GM21529 (cell line): Measurements from ENCODE around the gene POLR3K.

ENCODE experiments used
- ATAC-seq: cut with Tn5 transposase; IDR thresholded peaks from one replicate; pipeline ENCODE4 v1.9.1; 2021; ENCODE audit not compliant: unreplicated experiment

The POLR3K gene

DNA sequence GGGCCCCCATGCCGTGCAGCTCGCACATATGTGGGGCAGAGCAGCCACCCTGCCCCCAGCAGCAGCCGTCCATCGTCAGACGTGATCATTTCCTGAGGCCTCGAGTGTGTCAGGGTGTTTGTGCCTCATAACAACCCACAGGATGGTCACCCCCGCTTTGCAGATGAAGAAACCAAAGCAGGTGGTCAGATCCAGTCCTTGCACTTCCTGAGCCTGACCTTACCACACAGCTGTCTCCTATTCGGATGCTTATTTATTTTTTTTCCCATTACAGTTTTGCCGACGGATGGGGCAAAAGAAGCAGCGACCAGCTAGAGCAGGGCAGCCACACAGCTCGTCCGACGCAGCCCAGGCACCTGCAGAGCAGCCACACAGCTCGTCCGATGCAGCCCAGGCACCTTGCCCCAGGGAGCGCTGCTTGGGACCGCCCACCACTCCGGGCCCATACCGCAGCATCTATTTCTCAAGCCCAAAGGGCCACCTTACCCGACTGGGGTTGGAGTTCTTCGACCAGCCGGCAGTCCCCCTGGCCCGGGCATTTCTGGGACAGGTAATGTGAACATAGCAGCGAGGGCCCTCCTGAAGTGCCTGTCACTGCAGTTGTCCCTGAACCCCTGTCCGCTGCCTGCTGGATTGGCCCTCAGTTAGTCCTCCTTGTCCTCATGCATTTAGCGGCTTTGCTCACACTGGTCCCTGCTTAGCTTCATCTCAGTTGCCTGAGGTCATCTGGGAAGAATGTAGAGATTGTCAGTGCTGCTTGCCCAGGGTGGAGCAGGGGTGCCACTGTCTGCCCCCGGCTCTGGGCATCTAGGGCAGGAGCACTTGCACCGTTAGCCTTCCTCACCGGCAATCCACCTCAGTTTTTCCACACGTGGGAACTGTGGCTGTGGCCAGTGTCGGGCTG lies 26.0 kb upstream of the POLR3K start:
- ATAC-seq = no peak

DNA sequence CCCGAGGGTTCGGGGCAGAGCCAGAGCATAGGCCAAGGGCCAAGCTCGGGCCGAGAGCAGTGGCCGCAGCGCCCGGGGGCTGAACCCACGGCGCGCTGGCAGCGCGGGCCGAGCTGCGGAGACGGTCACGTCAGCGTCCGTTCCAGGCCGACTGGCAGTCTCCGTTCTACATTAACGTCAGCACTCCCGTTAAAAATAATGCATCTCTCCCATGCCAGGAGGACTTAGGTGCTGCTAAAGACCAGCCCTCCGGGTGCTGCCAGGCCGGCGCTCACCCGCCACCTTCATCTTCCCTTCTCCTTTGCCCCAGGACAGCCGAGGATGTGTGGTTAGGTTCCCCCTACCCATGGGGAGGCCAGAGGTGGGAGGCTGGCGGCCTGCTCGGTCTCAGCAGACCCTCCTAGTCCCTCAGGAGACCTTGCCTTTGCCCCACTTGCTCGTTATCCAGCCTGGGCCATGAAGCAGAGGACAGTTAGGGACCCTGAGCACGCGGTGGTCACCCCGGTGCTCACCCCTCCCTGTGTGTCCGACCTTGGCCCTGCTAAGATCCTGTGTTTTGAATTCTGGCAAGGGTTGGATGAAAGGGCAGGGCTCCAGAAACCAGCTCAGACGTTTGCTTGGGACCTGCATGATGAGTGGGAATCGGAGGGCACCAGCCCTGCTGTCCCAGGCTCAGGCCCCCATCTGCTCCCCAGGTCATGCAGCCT lies 25.2 kb upstream of the POLR3K start:
- ATAC-seq = no peak

DNA sequence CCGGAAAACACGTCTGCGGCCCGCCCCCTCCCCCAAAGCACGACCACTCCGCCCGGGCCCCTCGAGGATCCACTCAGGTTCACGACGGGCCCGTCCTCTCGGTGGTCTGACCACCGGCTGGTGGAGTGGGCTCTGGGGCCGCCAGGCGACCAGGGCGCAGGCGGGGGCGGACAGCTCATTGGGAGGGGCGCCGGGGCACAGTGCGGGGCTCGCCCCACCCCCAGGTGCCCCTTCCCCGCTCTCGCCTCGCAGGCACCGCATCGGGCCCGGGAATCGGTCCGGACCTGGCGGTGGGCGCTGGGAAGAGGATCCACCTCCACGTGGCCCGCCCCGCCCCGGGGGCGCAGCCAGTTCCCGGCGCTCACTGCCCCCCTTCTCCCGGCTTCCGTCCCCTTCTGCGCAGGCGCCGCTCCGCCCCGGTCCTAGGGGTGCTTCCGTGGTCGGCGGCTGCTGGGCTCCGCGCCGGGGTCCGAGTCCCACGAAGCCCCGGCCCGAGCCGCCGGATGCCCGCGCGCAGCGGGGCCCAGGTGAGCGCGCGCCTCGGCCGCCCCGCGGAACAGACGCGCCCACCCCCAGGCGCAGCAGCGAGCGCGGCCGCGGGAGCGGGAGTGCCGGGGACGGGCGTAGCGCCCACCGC lies 24.5 kb upstream of the POLR3K start, which contains the start of gene MPG:
MPG (plus strand) TSS at position 419 of the 637 bp plus-strand sequence; CDS start at position 504, 85 bp downstream.
- ATAC-seq = peak; percentile 67

DNA sequence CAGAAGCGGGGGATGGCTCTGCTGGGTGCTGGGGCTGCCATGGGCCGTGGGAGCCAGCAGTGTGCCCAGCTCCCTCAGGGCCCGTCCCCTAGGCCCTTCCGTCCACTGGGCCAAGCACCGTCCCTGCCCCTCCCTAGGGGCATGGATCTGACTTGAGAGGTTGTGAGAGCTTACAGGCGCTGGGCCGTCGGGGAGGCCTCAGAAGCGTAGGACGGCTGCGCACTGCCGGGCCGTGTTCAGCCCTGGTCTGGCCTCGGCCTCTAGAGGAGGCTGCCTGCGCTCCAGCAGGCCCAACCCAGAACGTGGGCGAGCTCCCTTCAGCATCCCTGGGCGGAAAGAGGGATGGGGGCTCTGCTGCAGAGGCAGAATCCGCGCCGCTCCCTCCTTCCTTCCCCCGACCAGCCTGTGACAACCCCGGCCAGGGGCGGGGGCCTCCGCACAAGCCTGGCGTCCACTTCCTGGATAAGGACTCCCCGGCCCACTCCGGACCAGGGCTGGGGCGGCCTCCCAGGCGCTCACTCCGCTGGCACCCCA lies 23.9 kb upstream of the POLR3K start:
- peak; percentile 34 for ATAC-seq

DNA sequence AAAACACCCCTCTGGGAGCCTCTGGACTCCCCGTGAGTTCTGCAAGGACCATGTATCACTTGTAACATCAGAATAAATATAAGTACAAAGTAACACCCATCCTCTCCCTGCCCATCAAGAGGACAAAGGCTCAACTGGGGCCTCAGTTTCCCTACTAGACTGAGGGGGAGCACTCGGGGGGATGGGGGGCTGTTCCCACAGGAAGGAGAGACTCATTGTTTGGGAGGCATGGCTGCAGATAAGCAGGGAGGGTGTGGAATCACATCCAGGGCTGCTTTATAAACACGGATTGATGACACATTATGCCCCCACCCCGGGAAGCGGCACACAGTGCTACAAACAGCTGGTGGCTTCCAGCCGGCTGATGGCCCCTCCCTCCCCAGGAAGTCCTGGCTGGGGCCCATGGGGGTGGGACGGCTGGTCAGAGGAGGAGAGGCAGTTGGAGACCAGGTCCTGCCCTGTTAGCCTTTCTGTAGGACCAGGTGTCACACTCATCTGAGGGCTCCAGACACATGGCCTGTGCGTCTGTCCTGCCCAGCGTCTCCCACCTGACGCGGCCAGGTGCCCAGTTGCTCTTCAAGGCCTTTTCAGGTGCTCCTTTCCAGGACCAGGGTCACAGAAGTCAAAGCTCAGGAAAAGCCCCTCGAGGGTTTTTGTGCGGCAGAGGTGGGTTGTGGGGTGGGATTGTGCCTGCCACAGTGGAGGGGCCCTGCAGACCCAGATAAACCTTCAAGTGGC lies 23.3 kb upstream of the POLR3K start:
- no peak for ATAC-seq

DNA sequence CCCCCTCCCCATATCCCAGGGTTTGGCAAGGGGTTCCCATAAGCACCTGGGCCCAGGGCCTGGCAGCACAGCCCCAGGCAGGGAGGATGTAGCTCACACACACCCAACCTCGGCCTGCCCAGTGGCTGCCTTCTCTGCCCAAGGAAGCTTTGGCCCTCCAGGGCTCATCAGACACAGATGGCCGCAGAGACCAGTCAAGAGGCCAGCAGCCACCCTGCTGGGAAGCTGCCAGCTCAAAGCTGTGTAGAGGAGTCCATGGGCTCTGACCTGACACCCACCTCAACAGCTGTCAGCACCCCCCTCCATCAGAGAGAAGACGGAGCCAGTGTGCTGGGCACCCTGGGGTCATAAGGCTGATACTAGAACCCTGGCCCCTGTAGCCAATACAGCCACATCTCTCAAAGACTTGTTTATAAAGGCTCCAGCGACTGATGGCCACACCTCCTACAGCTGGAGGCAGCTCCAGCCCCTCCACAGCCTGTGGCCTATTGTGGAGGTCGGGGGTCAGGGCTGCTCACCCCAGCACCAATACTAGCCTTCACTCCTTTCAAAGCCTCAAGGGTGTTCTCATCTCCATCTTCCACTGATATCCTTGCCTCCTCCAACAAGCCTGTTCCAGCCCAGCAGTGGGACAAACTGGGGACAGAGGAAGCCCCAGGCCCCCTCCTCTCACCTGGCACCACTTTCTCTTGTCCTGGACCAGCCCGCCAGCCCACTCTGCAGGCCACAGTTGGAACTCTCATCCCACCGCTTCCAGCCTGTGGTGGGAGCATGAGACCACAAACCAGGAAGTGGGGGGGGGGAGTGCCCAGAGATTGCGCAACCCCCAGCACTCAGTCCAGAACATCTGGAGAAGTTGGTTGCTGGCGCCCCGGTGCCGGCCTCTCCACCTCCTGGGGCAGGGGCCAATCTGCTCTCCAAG lies 22.4 kb upstream of the POLR3K start:
- ATAC-seq = no peak

DNA sequence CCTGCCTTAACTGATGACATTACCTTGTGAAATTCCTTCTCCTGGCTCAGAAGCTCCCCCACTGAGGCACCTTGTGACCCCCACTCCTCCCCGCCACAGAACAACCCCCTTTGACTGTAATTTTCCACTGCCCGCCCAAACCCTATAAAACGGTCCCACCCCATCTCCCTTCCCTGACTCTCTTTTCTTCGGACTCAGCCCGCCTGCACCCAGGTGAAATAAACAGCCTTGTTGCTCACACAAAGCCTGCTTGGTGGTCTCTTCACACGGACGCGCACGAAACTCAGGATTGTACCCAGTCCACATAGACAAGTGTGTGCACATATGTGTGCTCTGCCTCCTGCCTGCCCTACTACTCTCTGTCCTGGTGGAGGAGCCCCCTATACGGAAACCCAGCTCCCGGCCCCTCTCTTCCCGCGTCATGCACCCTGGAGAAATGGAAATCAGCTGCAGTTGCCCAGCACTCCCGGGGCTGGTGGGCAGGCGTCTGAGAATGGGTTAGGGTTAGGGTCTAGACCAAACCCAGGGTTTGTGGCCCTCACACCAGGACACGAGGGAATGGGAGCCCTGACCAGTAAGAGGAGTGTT lies 21.4 kb upstream of the POLR3K start:
- no peak for ATAC-seq

DNA sequence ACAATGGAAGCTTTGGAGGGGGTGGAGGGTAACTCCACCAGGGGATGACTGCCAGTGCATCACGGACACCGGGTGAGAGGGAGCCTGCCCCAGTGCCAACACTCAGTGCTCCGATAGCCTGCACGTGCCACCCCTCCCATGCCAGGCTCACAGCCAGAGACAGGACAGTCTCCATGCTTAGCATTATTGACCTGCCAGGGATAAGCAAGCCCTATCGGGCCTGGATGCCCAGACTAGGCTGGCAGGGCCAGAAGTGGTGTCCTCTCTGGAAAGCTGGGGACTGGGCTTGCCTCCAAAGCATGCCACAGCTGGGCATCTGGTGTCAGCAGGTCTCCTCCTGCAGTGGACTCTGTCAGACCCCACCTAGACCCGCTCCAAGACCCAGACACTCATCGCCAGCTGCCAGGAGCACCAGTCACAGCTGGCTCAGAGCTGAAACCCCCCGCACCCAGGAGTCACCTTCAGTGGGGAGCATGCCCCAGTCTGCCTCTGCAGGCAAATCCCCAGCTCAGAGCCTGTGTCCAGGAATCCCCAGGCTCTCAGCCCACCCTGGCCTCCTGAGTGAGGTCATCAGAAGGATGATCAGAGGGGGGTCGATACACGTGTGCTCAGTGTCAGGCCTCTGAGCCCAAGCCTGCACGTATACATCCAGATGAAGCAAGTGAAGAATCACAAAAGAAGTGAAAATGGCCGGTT lies 20.8 kb upstream of the POLR3K start:
- no peak for ATAC-seq

DNA sequence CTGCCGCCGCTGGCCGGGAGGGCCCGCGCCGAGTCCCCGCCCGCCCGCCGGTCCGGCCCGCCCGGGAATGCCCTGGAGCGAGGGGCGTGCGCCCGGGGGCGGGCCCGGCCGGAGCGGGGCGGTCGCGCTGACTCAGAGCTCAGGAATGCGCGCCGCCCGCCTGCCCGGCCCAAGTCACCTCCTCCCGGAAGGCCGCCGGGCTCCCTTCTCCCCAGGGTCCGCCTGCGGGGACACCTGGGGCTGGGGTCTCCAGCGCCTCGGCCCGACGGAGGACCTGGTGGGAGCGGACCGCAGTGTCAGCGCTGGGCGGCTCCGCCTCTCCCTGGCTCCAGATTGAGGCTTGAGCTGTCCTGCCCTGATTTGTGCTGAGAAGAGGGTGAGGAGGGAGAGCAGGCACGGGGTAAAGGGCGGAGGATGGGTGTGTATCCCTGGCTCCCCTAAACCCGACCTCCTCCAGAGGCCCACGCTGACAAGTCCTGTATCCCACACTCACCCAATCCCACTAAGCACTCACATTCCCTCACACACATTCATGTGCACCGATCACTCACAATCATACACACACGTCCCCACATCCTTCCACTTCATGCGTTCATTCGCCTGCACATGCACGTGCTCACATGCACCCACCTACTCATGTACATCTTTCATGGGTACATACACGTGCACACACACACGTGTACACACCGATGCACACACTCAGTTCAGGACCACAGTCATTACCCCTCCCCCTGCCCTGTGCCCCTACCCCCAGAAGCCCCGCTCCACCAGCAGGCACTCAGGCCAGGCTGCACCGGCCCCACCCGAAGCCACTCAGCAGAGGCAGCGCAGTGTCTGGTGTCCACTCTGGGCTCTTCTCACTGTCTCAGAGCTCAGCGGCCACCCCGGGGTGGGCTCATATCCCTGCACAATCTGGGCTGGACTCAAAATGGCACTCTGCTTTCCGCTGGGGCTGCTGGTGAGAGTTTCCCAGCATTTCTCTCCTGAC lies 19.4 kb upstream of the POLR3K start, which contains the start of gene RHBDF1:
RHBDF1 (minus strand) TSS at position 71 of the 988 bp plus-strand sequence. CDS start 7,616 bp downstream, outside the sequence.
- ATAC-seq = no peak

DNA sequence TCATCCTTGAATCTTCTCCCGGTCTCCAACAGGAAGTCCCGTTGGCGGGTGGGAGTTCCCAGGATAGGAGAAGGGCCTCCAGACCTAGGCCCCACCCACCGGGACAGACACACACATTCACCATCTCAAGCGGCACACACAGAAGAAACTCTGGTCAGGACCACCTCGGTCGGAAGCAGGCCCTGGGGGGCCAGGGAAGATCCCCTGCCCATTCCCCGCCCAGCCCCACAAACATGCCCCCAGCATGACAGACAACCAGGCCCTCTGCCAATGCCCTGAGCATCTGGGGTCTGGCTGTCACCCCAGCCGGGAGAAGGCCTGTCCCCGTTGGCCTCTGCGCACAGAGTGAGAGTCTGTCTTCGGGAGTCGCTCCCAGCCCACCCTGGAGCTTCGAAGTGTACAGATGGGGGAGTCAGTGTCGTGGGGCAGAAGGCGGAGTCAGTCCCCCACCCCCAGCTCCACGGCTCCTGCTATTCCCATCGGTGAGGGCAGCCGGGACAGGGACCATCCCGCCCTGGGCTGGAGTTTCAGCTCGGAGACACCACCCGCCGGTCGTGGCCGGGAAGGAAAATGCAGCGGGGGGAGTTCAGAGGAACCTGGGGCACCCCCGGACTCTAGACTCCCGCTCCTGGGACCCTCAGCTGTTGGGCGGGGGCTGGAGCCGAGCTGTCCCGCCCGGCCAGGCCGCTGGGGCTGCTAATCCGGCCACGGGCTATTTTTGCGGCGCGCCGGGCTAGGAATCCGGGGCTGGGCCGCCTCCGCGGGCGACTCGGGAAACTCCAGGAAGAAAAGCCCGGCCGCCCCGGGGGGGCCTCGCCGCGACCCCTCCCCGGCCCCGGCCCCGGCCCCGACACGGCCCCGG lies 18.4 kb upstream of the POLR3K start:
- no peak for ATAC-seq

DNA sequence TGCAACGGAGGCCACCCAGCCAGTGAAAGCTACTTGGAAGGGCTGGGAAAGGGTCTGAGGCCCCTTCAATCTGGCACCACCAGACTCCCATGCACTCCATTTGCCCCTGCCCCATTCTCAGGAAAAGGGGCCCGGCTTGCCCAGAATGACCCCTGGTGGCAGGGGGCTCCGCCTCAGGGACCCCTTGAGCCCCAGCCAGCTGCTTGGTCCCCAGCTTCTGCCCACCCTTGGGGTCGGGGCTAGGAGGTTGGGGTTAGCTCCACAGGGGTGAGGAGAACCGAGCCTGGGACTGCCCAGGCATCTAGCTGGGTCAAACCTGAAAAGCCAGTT lies 17.8 kb upstream of the POLR3K start:
- no peak for ATAC-seq

DNA sequence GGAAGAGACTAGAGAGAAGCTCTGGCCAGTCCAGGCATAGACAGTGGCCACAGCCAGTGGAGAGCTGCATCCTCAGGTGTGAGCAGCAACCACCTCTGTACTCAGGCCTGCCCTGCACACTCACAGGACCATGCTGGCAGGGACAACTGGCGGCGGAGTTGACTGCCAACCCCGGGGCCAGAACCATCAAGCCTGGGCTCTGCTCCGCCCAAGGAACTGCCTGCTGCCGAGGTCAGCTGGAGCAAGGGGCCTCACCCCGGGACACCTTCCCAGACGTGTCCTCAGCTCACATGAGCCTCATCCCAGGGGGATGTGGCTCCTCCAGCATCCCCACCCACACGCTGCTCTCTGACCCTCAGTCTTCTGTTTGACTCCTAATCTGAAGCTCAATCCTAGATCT lies 15.8 kb upstream of the POLR3K start:
- ATAC-seq = no peak

DNA sequence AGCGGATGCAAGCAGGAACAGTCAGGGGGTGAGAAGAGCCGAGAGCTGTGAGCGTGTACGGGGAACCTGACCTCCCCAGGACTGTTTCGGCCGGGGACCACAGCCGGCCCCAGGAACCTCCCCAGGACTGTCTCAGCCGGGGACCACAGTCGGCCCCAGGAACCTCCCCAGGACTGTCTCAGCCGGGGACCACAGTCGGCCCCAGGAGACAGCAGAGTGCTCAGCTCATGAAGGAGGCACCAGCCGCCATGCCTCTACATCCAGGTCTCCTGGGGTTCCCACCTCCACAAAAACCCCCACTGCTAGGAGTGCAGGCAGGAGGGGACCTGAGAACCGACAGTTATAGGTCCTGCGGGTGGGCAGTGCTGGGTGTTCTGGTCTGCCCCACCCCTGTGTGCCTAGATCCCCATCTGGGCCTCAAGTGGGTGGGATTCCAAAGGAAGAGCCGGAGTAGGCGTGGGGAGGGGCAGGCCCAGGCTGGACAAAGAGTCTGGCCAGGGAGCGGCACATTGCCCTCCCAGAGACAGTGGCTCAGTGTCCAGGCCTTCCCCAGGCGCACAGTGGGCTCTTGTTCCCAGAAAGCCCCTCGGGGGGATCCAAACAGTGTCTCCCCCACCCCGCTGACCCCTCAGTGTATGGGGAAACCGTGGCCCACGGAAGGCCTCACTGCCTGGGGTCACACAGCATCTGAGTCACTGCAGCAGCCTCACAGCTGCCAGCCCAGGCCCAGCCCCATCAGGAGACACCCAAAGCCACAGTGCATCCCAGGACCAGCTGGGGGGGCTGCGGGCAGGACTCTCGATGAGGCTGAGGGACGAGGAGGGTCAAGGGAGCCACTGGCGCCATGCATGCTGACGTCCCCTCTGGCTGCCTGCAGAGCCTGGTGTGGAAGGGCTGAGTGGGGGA lies 14.7 kb upstream of the POLR3K start:
- ATAC-seq = no peak

DNA sequence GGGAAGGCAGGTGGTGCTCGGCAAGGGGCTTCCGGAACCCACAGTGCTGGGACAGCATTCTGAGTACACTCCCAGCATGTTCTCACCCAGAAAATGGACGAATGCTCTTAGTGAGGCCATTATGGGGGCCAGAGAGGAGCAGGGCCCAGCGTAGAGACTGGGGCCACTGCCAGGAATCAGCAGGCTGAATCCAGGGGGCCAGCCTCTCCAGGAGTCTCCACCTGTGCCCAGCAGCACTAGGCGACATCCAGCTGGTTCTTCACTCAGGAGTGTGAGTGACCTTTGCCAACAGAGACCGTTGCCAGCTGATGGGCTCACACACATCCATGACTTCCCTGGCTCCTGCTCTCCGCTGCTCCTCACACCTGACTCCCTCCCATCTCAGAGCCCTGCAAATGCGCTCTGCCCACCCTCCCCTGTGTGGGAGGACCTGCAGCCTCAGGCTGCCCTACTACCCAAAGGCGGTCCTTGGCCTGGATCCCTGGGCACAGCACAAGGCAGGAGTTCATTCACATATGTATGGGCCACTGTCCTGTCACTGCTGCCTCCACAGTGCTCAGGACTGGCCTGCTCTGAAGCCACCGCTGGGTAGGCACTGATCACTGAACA lies 13.9 kb upstream of the POLR3K start:
- no peak for ATAC-seq
